ENCODE data around the gene PPP4C.

Gene PPP4C

GRCh38 chr16:30060346-30060745 lies 15.4 kb upstream of the PPP4C start:
- Histone ChIP-seq H3K4me3 (ENCODE audit: low read depth, low read length) (no peak overlapping the region), H3K9ac (ENCODE audit: low read depth, low read length) (no peak overlapping the region), H3K4me1 (ENCODE audit: control insufficient read depth, insufficient read depth, low read length) (peaks cover 8% of the 10 kb centered on the region; the same call in 1 of the 2 replicates), H3K9me3 (ENCODE audit: control insufficient read depth, insufficient read depth, low read length) (no peaks in the 10 kb centered on the region), H3K27ac (ENCODE audit: low read depth, low read length) (no peak overlapping the region), H3K36me3 (ENCODE audit: control insufficient read depth, insufficient read depth, low read length) (no peaks in the 10 kb centered on the region), H3K27me3 (ENCODE audit: control insufficient read depth, insufficient read depth, low read length) (no peaks in the 10 kb centered on the region)

DNA sequence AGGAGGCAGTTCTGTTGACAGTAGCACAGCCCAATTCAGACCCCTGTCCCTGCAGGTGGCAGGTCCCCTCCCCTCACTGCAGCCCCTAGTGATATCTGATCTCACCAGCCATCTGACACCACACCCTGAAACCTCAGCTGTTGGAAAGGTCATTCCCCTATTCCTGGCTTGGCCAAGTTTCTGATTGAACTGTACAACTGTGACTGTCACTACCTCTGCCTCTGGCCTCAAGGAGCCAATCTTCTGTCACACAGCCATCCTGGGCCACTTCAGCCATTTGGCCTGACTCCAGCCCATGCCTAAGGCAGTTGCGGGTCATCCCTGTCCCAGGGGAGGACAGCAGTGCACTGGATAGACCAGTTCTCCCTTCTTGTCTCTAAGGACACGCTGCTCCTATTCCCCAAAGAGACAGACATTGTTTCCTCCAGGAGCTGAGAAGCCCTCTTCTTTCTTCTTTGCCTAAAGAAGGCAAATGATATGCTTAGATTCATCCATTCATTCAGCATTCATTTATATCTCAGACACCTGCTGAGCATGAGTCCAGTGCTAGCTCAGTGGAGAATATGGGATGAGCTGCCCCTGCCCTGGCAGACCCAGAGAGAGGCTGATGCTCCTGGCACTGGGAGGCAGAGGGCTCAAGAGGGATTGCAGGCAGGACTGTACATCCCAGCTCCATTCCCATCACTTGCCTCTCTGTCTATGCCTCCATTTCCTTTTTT lies 14.8 kb upstream of the PPP4C start:
- no peaks in the 10 kb centered on the region for H3K27me3 ChIP-seq (ENCODE audit: control insufficient read depth, insufficient read depth, low read length)
- H3K4me1 ChIP-seq (ENCODE audit: control insufficient read depth, insufficient read depth, low read length): peaks cover 8% of the 10 kb centered on the region; the same call in 1 of the 2 replicates
- no peaks in the 10 kb centered on the region for H3K36me3 ChIP-seq (ENCODE audit: control insufficient read depth, insufficient read depth, low read length)
- H3K27ac ChIP-seq (ENCODE audit: low read depth, low read length): no peak overlapping the region
- no peak overlapping the region for H3K4me3 ChIP-seq (ENCODE audit: low read depth, low read length)
- no peaks in the 10 kb centered on the region for H3K9me3 ChIP-seq (ENCODE audit: control insufficient read depth, insufficient read depth, low read length)
- H3K9ac ChIP-seq (ENCODE audit: low read depth, low read length): no peak overlapping the region

GRCh38 chr16:30063278-30063892 lies 12.4 kb upstream of the PPP4C start:
- H3K36me3 ChIP-seq (ENCODE audit: control insufficient read depth, insufficient read depth, low read length): peaks cover 16% of the 10 kb centered on the region
- H3K4me3 ChIP-seq (ENCODE audit: low read depth, low read length): peak overlapping the region; percentile 95
- peaks cover 14% of the 10 kb centered on the region for H3K4me1 ChIP-seq (ENCODE audit: control insufficient read depth, insufficient read depth, low read length)
- no peaks in the 10 kb centered on the region for H3K27me3 ChIP-seq (ENCODE audit: control insufficient read depth, insufficient read depth, low read length)
- H3K9ac ChIP-seq (ENCODE audit: low read depth, low read length): no peak overlapping the region
- peak overlapping the region; percentile 97 for H3K27ac ChIP-seq (ENCODE audit: low read depth, low read length)
- H3K9me3 ChIP-seq (ENCODE audit: control insufficient read depth, insufficient read depth, low read length): no peaks in the 10 kb centered on the region

DNA sequence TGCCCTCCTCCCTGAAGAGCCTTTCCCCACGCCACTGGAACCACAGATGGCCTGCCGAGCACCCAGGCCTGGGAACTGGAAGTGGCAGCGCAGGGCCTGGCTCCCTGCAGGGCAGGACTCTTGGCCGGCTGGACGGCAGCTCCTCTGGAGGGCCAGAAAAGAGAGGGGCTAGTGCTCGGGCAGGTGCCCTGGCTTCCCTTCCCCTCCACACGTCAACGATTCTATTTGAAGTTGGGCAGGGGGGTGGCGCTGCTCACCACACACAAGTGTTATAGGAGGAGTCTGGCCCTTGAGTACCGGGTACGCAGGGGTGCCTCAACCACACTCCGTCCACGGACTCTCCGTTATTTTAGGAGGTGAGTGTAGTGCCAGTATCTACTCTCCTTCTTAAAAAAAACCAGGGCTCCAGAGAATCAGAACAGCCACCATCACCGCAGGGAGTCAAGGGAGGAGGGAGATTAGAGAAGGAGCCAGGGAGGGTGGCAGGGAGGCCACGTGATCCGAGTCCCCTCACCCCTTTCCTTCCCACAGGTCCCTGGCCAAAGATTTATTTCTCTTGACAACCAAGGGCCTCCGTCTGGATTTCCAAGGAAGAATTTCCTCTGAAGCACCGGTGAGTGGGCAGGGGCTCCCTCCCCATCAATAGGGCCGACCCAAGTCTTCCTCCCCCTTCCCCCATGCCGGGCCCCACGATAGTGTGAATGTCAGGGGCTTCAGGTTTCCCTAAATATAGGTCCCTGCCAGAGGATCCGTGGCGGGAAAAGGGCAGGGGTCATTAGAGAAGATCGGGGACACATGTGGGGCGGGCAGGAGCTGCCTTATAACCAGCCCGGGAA lies 11.7 kb upstream of the PPP4C start:
- Histone ChIP-seq H3K4me1 (ENCODE audit: control insufficient read depth, insufficient read depth, low read length) (peaks cover 14% of the 10 kb centered on the region), H3K36me3 (ENCODE audit: control insufficient read depth, insufficient read depth, low read length) (peaks cover 23% of the 10 kb centered on the region), H3K9ac (ENCODE audit: low read depth, low read length) (peak overlapping the region; percentile 13; the same call in 1 of the 2 replicates), H3K27me3 (ENCODE audit: control insufficient read depth, insufficient read depth, low read length) (no peaks in the 10 kb centered on the region), H3K4me3 (ENCODE audit: low read depth, low read length) (peak overlapping the region; percentile 95), H3K27ac (ENCODE audit: low read depth, low read length) (peak overlapping the region; percentile 97), H3K9me3 (ENCODE audit: control insufficient read depth, insufficient read depth, low read length) (no peaks in the 10 kb centered on the region)

- H3K27ac ChIP-seq (ENCODE audit: low read depth, low read length): peak overlapping the region; percentile 97
- H3K4me1 ChIP-seq (ENCODE audit: control insufficient read depth, insufficient read depth, low read length): peaks cover 14% of the 10 kb centered on the region
- H3K36me3 ChIP-seq (ENCODE audit: control insufficient read depth, insufficient read depth, low read length): peaks cover 30% of the 10 kb centered on the region
- H3K4me3 ChIP-seq (ENCODE audit: low read depth, low read length): peak overlapping the region; percentile 95
- no peaks in the 10 kb centered on the region for H3K27me3 ChIP-seq (ENCODE audit: control insufficient read depth, insufficient read depth, low read length)
- H3K9me3 ChIP-seq (ENCODE audit: control insufficient read depth, insufficient read depth, low read length): no peaks in the 10 kb centered on the region
- H3K9ac ChIP-seq (ENCODE audit: low read depth, low read length): peak overlapping the region; percentile 68
These were observed 11.1 kb upstream of the PPP4C start for GRCh38 chr16:30064729-30065101.

DNA sequence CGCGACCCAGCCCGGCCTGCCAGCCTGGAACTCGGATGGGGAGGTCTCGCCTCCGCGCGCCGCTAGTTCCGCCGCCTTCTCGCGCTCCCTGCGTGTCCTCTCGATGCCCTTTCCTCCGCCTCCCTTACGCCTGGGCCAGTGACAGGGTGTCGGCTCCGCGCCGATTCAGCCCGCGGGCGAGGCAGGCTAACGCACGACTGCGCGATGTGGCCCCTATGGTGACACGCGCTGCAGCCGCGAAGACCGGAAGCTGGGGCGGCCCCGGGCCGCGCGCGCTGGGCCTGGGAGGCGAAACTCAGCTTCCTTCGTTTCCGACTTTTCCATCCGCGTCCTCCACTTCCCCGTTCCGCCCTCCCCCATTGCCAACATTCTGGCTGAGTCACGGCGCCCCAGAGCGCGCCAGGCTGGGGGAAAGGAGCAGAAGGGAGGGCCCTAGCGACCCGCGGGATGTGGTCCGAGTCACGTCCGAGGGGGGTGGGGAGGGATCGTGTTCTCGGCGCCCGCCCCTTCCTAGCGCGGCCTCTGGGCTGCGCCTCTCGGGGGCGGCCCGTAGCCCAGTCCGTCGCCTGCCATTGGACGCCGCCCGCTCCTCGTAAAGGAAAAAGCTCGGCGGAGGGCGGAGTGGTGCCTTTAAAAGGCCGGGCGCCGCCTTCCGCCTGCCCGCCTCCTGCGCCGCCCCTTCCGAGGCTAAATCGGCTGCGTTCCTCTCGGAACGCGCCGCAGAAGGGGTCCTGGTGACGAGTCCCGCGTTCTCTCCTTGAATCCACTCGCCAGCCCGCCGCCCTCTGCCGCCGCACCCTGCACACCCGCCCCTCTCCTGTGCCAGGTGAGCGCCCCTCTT lies 10.5 kb upstream of the PPP4C start, which contains the start of gene ALDOA:
TSS of gene ALDOA (plus strand) at position 659 of the 841 bp plus-strand sequence. CDS start 1,138 bp downstream, outside the sequence.
- H3K4me3 ChIP-seq (ENCODE audit: low read depth, low read length): peak within 1 kb of the TSS; percentile 95
- peak within 1 kb of the TSS; percentile 90 for H3K9ac ChIP-seq (ENCODE audit: low read depth, low read length)
- H3K9me3 ChIP-seq (ENCODE audit: control insufficient read depth, insufficient read depth, low read length): no peaks in the 10 kb centered on the region
- H3K36me3 ChIP-seq (ENCODE audit: control insufficient read depth, insufficient read depth, low read length): peaks cover 36% of the 10 kb centered on the region
- H3K27ac ChIP-seq (ENCODE audit: low read depth, low read length): peak within 1 kb of the TSS; percentile 97
- peaks cover 14% of the 10 kb centered on the region for H3K4me1 ChIP-seq (ENCODE audit: control insufficient read depth, insufficient read depth, low read length)
- no peaks in the 10 kb centered on the region for H3K27me3 ChIP-seq (ENCODE audit: control insufficient read depth, insufficient read depth, low read length)

GRCh38 chr16:30065943-30066760 lies 9.6 kb upstream of the PPP4C start:
- Histone ChIP-seq H3K27ac (ENCODE audit: low read depth, low read length) (peak overlapping the region; percentile 97), H3K27me3 (ENCODE audit: control insufficient read depth, insufficient read depth, low read length) (no peaks in the 10 kb centered on the region), H3K36me3 (ENCODE audit: control insufficient read depth, insufficient read depth, low read length) (peaks cover 44% of the 10 kb centered on the region), H3K9me3 (ENCODE audit: control insufficient read depth, insufficient read depth, low read length) (no peaks in the 10 kb centered on the region), H3K4me3 (ENCODE audit: low read depth, low read length) (peak overlapping the region; percentile 95), H3K4me1 (ENCODE audit: control insufficient read depth, insufficient read depth, low read length) (peaks cover 14% of the 10 kb centered on the region), H3K9ac (ENCODE audit: low read depth, low read length) (peak overlapping the region; percentile 90)

GRCh38 chr16:30066761-30067583 lies 8.8 kb upstream of the PPP4C start:
- no peaks in the 10 kb centered on the region for H3K9me3 ChIP-seq (ENCODE audit: control insufficient read depth, insufficient read depth, low read length)
- H3K9ac ChIP-seq (ENCODE audit: low read depth, low read length): peak overlapping the region; percentile 90
- H3K4me3 ChIP-seq (ENCODE audit: low read depth, low read length): peak overlapping the region; percentile 95
- H3K36me3 ChIP-seq (ENCODE audit: control insufficient read depth, insufficient read depth, low read length): peaks cover 52% of the 10 kb centered on the region
- peaks cover 14% of the 10 kb centered on the region for H3K4me1 ChIP-seq (ENCODE audit: control insufficient read depth, insufficient read depth, low read length)
- no peaks in the 10 kb centered on the region for H3K27me3 ChIP-seq (ENCODE audit: control insufficient read depth, insufficient read depth, low read length)
- H3K27ac ChIP-seq (ENCODE audit: low read depth, low read length): peak overlapping the region; percentile 97

DNA sequence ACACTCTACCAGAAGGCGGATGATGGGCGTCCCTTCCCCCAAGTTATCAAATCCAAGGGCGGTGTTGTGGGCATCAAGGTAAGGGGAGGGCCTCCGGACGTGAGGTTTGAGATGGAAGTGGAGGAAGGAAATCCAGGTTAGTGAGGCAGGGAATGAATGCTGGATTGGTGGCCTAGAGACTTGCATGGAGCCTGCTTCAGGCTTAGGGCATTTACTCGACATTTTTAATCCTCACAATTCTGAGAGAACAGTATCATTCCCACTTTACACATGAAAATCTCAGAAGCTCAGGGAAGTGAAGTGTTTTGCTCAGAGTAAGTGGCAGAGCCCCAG lies 8.2 kb upstream of the PPP4C start:
- peaks cover 57% of the 10 kb centered on the region for H3K36me3 ChIP-seq (ENCODE audit: control insufficient read depth, insufficient read depth, low read length)
- no peaks in the 10 kb centered on the region for H3K27me3 ChIP-seq (ENCODE audit: control insufficient read depth, insufficient read depth, low read length)
- H3K9me3 ChIP-seq (ENCODE audit: control insufficient read depth, insufficient read depth, low read length): no peaks in the 10 kb centered on the region
- H3K4me3 ChIP-seq (ENCODE audit: low read depth, low read length): peak overlapping the region; percentile 95
- no peak overlapping the region for H3K27ac ChIP-seq (ENCODE audit: low read depth, low read length)
- H3K4me1 ChIP-seq (ENCODE audit: control insufficient read depth, insufficient read depth, low read length): peaks cover 14% of the 10 kb centered on the region
- H3K9ac ChIP-seq (ENCODE audit: low read depth, low read length): no peak overlapping the region
